Measurements from ENCODE around the gene APOL3.
"Not testable (repeated sequence)": the region's sequence is repeated elsewhere in the genome, so short reads cannot be mapped to it uniquely, and the experiment has no call there.

APOL3 gene

DNA sequence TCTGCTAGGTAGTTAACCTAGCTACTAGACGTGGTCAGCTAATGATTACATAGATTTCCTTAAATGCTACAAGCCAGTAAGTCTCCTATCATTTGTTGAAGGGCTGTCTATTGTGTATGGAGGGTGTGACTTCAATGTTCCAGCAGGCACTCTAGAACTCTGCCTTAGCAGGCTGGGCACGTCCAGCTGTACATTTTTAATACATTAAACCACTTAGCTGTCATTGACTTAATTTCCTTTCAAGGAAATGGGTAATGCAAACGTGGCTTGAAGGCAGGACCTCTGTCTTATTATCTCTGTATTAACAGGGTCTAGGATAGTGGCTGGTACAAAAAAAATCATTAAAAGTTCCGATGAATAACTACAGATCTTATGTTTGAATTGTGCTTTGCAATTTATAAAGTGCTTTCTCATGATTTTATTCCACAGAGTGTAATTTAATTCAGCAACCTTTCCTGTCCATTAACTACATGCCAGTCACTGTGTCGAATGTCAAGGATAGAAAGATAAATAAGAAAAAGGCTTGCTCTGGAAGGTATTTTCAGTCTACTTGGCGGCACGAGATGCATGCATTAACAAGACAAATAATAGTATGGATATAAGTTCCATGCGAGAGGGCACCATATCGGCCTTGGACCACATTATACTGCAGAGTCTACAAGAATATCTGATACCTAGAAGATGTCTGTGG lies 60.3 kb downstream of the APOL3 start:
- no peak for DNase-seq
- no peak for TF ChIP-seq GATA1 (IDR thresholded peaks at IDR 0.05; ENCODE audit: low read depth, low read length)
- TF ChIP-seq POLR2A (IDR thresholded peaks at IDR 0.05; ENCODE audit: low read length), result no peak

- DNase-seq, result not testable (repeated sequence)
These were observed 61.0 kb downstream of the APOL3 start for GRCh38 chr22:36099561-36099960.

GRCh38 chr22:36097880-36098279 lies 62.7 kb downstream of the APOL3 start:
- TF ChIP-seq POLR2A (IDR thresholded peaks at IDR 0.05; ENCODE audit: low read length) (no peak), GATA1 (IDR thresholded peaks at IDR 0.05; ENCODE audit: low read depth, low read length) (no peak)

GRCh38 chr22:36090772-36091171 lies 69.8 kb downstream of the APOL3 start:
- not testable (repeated sequence) for DNase-seq

More at GRCh38 chr22:36097880-36098279, 62.7 kb downstream of the APOL3 start:
- DNase-seq, result no peak
